GM21526 (cell line): ENCODE results near the gene MRPL54.

Experiments used
- ATAC-seq: cut with Tn5 transposase; IDR thresholded peaks from one replicate; pipeline ENCODE4 v1.9.1; 2021; ENCODE audit warnings: moderate library complexity; ENCODE audit not compliant: unreplicated experiment, low FRiP score

The MRPL54 gene

DNA sequence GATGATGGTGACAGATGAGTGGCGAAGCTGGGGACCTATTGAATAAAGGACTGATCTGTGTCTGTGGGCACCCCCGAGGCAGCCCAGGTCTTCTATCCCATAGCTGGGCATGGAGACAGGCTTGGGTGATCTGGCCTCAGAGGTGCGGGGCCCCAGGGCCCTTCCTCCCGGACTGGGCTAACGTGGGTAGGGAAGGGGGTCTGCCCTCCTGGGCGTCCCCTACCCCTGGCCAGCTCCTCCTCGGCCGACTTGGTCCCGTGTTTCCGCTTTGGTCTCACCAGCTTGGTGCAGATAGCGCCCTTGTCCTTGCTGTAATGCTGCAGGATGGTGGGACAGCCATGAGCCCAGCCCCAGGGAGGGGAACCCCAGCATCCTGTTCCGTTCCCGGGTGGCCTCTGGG lies 20.4 kb downstream of the MRPL54 start:
- ATAC-seq: no peak

DNA sequence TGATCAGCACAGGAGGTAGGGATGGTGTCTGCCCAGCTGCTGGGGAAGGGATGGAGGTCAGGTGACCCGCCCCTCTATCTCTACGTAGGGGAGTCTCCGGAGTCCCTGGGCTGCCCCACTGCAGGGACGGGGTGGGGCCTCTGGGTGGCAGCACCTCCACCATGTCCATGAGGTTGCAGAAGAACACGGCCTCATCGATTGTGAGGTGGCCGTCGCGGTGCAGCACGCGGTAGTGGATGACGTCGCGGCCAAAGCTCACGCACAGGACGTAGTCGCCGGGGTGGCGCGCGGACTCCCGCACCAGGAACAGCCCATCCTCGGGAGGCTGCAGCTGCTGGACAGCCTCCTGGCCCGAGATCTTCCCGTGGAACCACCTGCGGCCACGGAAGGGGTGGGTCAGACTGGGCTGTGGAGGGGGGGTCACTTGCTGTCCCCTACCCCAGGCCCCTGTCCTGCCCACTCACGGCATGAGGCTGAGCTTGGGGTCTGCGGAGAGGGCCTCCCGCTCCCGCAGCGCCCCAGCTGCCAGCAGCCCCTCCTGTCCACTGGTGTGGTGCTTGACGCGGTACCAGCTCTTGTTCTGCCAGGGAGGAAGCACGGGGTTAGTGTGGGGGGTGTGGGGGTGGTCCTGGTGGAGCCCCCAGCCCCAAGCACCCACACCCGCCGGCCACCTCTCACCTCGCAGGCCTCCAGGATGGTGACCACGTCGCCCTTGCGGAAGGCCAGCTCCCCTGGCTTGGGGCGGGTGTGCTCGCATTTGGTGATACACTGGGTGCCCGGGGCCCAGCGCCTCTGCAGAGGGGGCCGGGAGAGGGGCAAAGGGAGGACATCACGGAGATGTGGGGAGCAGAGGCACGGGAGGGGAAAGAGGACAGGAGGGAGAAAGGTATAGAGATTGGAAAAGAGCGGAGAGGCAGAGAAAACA lies 21.4 kb downstream of the MRPL54 start:
- no peak for ATAC-seq

DNA sequence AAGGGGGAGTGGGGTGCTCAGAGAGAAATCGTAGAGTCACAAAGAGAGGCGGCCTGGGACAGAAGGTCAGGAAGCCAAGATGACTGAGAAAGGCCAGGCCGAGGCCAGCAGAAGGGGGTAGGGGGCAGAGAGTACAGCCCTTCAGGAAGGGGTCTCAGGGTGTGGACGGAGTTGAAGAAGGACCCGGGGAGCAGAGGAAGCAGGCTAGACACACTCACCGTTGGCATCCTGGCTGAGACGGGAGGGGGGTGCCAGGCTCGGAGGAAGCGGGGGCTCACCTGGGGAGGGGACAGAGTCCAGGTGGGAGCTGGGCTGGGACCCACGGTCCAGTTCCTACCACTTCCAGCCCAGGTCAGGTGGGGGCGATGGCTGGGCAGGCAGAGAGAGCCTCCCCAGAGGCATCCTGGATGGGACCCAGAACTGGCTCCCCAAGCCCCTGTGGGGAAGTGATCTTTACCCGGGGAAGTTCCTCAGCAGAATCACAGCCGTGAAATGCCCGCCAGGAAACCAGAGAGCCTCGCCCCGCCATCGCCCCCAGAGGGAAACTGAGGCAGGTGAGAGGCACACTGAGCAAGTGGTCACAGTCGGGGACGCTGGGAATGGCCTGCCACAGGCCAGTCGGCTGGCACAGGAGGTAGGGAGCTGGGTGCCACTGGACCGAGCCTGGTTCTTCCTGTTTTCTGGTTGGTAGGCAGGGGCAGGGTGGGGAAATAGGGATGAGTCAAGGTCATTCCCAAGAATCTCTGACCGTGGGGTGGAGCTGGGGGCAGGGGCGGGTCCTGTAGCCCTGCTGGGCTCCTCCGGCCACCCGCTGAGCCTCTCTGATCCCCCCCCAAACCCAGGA lies 22.3 kb downstream of the MRPL54 start:
- no peak for ATAC-seq

DNA sequence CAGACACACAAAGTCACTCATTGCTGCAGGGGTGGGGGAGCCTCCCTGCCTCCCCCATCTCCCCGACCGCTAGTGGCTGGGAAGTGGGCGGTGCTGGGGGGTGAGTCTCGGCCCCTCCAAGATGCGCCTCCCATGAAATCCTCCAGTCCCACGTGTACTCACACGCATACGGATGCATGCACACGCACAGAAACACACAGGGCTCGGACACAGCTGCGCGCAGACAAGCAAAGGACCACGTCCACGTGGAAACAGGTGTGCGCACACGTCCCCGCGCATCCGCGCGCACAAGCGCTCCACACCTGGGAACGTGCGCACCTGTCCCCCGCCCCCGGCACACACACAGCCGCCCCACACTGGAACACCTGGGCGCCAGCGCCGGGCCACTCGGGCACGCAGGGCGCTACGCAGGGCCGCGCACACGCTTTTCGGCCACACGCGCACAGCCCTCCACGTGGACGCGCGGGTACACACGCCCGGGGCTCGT lies 23.0 kb downstream of the MRPL54 start:
- ATAC-seq: no peak

DNA sequence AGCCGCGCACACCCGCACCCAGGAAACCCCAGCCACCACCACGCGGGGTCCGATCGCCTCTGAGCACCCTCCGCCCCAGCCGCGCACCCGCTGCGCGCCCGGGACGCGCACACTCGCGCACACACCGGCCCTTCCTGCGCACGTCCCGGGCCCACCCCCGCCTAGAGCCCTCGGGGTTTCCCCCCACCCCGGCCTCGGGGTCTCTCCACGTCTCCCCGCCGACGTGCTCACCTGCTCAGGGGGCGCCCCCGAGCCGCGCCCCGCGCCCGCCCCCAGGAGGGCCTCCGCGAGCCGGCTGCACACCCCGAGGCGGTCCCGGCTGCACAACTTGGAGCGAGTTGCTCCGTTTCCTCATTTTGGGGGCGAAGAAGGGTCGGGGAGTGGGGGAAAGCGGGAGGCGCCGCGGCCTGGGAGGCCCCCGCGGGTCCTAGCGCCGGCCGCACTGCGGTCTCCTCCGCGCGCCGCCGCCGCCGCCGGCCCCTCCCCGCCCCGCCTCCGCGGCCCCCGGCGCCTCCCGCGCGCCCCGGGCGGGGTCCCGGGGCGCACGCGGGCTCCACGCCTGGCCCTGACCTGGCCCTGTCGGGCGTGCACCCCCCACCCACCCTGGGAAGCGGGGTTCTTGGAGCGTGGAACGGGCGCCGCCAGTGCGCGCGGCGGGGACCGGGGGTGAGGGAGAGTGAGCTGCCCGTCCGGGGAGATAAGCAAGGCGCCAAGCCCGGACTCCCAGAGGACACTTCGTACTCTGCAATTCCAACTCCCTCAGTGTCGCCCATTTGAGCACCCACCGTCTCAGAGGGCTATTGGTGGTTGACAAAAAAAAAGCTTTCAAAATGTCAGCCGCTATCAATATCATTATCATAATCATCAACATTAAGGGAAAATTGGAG lies 23.7 kb downstream of the MRPL54 start, which contains the start of gene MATK:
MATK (minus strand) TSS at position 444 of the 887 bp plus-strand sequence. CDS start 1,246 bp downstream, outside the sequence.
- ATAC-seq: no peak

DNA sequence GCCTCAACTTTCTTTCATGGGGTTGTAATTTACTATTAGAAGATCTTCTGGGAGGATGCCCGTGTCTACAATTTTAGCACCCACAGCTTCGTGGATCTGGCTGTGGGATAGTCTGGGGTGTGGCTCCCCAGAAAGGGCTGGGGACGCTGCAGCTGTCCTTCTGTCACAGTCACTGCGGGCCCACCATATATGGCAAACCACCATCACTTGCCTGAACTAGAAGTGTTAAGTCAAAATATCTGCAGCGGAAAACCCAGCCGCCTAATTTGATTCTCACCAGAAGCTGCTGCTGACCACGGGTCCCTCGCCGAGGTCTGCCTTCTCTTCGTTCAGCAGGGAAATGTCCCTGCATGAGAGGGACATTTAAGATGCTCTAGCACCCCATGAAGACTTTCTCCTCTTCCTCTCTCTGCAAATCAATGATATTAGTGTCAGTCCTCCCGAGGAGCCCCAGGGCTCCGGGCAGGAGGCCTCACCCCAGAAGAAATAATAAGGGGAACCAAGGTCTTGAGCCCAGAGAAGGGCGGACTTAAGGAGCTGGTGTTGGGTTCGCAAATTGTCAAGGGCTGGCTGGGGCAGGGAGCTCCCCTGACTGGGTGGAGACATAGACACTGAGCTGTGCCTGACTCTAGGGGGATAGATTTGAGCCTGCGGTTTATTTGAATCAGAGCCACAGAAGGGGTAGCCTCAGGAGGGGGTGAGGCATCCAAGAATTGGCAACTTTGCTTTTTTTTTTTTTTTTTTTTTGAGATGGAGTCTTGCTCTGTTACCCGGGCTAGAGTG lies 26.7 kb downstream of the MRPL54 start:
- ATAC-seq: no peak

DNA sequence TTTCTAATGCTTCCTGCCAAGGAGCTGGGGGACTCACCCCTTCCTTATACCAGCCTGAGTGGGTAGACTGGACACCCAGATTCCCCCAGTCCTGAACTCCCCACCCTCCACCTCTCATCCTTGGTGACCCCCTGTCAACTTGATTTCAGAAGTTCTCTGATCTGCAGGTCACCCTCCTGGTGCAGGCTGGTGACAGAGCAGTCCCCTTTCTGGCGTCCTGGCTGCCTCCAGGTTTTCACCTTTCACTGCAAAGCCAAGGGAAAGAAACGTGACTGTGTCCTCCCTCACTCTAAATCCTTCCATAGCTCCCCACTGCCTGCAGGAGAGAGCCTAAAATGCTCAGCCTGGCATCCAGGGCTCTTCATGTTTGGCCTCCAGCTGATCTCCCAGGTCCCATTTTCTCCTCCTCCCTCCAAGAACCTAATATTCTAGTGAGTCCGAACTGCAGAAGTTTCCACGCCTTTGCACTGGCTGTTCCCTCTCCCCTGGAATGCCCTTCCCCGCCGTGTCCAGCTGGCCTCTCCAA lies 27.8 kb downstream of the MRPL54 start:
- ATAC-seq: no peak

DNA sequence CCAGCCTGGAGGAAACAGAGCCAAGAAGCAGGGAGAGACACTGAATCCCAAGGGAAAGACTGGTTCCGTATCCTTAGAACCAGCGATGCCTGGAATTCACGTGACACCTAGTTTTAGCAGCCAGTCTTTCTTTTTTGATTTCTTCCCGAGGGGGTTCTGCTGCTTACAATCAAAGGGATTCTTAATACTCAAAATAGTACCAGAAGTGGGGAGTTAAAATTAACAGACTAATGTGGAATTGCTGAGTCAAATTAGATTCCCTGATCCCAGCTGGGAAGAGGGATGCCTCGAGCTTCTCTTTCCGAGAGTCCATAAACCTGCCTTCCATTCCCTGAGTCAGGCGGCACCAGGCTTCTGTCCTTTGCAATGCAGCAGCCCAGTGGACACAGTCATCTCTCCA lies 28.5 kb downstream of the MRPL54 start:
- no peak for ATAC-seq

DNA sequence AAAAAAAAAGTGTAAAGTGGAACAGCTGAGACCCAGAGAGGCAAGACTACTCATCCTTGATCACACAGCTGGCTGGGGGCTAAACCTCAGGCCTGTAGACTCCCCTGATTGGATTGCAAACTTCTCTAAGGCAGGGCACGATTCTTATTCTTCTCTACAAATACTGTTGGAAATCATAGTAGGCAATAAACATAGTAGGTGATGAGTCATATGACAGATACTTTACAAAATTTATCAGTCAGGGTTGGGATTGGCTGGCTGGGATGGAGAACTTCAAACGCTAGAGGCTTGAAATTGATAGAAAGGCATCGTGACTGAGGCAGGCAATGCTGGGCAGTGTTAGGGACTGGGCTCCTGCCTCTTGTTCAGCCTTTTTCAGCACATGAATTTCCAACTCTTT lies 29.6 kb downstream of the MRPL54 start:
- no peak for ATAC-seq

DNA sequence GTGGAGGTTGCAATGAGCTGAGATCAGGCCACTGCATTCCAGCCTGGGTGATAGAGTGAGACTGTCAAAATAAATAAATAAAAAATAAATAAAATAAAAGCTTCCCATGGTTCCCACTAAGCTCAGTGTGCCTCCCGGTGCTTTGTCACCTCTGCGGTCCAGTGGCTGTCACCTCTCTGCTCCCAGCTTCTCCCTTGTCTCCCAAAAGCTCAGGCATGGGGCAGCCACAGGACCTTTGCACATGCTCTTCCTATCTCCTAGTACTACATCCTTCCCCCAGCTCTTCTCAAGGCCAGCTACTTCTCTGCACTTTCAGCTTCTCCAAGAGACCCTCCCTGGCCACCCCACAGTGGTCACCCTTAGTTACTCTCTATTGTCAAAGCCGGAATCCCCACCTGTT lies 31.3 kb downstream of the MRPL54 start:
- ATAC-seq: no peak

DNA sequence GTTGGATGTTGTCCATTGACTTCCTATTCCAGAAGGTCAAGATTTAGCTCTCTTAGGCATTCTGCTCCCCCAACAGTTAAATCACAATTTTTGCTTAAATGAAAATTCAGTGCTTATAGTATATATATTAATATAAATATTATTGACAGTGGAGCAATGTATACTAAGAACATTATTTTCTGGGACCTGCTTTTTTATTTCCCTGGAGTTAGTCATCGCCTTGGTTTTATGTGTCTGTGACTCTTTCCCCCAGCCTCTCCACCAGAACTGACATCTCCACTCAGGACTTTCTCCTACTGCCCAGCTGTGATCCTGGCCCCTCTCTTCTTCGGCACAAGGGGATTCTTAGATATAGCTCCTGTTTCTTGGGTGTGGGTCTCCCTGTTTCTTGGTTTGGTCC lies 33.9 kb downstream of the MRPL54 start:
- ATAC-seq: no peak

DNA sequence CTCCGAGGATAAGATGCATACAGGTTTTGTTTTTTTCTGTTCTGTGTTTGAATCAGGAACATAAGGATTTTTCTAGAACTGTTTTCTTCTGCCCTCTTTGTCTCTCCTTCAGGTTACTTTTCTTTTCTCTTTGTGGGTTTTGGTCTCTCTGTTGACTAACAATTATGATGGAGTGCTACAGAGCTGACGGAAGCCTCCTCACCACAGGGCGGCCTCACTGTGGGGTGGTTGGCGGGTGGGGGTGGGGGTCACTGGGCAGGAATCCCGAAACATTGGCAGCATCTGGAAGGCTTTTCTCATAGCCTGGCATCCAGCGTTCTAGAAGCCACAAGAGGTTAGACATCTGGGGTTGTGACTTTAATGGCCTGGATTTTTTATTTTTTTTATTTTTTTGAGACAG lies 35.7 kb downstream of the MRPL54 start:
- no peak for ATAC-seq

DNA sequence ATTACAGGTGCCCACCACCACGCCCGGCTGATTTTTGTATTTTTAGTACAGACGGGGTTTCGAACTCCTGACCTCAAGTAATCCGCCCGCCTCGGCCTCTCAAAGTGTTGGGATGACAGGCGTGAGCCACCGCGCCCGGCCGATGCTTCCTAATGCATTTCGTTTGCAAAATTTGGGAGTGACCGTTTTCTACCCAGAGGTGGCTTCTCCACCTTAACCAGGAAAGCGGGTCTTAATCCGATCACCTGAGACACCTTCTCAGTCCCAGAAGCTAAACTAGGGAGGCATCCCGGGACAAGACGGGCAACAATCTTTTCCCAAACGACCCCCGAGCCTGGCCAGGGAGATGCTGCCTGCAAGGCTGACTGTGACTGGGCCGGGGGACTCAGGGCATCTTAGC lies 38.5 kb downstream of the MRPL54 start:
- no peak for ATAC-seq

DNA sequence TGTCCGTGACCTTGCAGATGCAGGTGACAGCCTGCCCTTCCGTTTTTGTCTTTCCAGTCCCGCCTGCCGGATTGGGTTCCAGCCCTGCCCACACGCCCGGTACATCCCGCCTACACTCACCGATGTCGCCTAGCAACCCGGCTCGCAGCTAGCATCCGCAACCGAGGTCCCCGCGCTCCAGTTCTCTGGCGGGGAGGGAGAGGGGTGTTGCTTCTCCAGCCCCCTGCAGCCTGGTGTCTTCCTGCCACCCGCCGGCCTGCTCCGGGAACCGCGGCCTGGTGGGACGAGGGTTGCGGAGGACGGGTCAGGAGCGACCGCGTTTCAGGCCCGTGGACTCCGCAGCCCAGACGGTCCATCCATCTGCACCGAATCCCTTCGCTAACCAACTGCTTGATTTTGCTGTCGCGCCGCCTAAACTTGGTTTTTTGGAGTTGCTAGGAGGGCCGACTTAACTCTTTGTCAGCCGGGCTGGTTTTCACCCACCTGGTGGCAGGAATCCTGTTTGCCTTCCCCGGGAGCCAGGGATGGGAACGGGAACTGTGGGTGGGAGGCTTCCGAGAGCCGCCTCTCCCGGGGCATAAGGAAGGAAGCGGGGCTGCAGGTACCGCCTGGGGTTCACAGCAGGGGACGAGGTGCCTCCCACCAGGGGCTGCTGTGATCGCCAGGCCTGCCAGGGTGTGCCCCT lies 39.1 kb downstream of the MRPL54 start:
- ATAC-seq: no peak

DNA sequence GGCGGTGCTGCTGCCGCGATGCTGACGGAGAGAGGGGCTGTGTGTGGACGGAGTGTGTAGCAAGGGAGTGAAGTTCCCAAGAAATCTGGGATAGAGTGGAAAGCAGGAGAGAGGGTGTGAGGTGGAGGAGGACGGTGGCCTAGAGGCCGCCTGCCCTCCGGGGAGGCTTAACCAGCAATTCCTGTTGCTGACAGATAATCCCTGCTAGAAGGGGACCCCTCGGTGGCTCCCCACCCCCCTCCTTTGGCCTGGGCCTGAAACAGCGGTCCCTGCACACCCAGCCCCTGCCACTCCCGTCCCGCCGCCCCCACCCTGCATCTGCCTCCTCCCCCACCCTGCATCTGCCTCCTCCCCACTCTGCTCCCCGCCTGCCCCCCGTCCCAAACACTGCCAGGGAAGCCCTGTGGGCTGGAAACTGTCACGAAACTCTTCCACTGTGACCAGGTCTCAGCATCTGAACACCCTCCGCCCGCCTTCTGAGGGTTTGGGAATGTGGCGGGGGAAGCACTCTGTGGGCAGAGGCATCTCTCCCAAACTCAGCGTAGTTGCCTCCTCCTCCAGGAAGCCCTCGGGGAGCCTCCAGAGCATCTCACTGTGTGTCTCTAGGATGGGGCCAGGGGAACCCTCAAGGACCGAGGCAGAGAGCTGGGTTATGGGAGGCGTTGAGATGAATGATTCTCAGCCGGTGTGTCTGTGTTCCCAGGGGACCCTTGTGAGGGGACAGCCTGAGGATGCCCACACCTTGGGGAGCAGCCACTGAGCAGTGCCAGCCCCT lies 40.8 kb downstream of the MRPL54 start:
- no peak for ATAC-seq

DNA sequence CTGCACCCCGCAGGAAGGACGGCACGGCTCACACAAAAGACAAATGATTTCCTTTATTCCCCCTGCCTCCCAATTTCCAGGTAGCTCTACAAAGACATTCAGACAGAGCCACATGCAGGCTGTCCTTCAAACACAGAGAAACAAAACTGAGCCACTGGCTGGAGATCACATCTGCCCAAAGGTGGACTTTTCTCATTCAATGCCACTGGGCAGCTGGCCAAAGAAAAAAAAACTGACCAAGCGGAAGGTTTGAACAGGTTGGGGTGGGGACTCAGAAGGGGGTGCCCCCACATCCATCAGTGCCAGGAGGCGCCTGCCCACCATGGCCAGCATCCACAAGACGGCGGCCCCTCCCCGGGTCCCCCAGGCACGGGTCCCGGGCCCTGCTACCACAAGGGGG lies 41.5 kb downstream of the MRPL54 start:
- ATAC-seq: no peak

DNA sequence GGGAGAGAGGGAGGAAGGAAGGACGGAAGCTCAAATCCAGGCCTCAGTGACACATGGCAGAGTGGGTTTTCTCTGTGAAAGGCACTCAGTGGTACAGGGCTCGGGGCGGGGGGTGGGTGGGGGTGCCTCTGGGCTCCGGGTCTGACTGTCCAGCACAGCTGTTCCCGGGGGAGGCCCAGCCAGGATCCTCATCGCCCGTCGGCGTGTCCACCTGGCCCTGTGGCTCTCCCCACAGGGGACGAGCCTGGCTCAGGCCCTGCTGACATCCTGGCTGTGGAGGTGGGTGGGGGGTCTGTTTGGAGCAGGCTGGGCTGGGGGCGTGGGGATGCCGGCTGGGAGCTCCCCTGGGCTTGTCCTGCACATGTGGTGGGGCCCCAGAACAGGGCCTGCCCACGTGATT lies 41.9 kb downstream of the MRPL54 start:
- no peak for ATAC-seq

DNA sequence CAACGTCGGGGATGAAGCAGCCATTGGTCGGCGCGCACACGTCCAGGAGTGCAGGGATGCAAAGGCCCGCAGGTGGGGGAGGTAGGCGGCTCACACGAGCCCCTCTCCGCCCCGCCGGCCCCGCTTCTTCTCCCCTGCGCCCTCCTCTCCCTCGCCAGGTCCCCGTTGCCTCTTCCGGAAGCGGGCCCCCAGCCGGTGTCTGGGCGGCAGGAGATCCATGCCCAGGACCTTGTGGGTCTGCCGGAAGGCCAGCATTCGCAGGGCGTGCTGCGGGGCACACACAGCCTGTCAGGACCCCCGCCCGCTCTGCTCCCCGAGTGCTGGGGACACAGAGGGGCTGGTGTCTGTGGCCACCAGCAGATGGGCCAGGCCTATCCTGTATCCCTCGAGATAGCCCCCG lies 43.4 kb downstream of the MRPL54 start:
- ATAC-seq: no peak
